Esophagus squamous epithelium (tissue), 5 donors: Measurements from ENCODE around the gene MRPL37. TPM values are rescaled to one million over a fixed set of nuclear protein-coding genes. Genes with fewer than 3 reads are reported as not detected.
"Not testable (repeated sequence)": the region's sequence is repeated elsewhere in the genome, so short reads cannot be mapped to it uniquely, and the experiment has no call there.

Experiments used
- DNase-seq: peaks from one replicate; lab custom pipeline; 2025; lab: John Stamatoyannopoulos, UW
- H3K27ac ChIP-seq, 4 donors: fragments of 200-600 bp; sonication (generic); one replicate each; pipeline ENCODE4 v1.5.1; 2016 to 2019; ENCODE audit warnings: mild to moderate bottlenecking in 1 of 4
- H3K27me3 ChIP-seq, 4 donors: fragments of 200-600 bp; sonication (generic); 1 replicate in 3 of 4; 2 replicates in 1 of 4; pipeline versions ENCODE4 v1.5.1 to v1.6.0; 2017 to 2021; ENCODE audit warnings: antibody characterized with exemption in 1 of 4
- H3K36me3 ChIP-seq, 3 donors: fragments of 200-600 bp; sonication (generic); one replicate each; pipeline ENCODE4 v1.5.1; 2016 to 2019
- H3K4me1 ChIP-seq, 3 donors: fragments of 200-600 bp; sonication (generic); one replicate each; pipeline ENCODE4 v1.5.1; 2017 to 2019
- H3K4me3 ChIP-seq, 4 donors: fragments of 200-600 bp; sonication (generic); 1 replicate in 3 of 4; 2 replicates in 1 of 4; pipeline ENCODE4 v1.5.1; 2016 to 2019; ENCODE audit warnings: mild to moderate bottlenecking in 2 of 4, moderate library complexity in 1 of 4
- H3K9me3 ChIP-seq, 3 donors: fragments of 200-600 bp; sonication (generic); one replicate each; pipeline ENCODE4 v1.5.1; 2016 to 2019
- CTCF ChIP-seq, 6 experiments: fragments of 450-650 bp in 4 of 6; fragments of 200-600 bp in 2 of 6; sonication (generic) in 2 of 6; IDR thresholded peaks; one replicate each; pipeline ENCODE4 v1.5.1; 2016 to 2019; ENCODE audit warnings: antibody characterized with exemption in 6 of 6, mild to moderate bottlenecking in 4 of 6, moderate library complexity in 4 of 6
- POLR2A ChIP-seq, 4 donors: fragments of 450-650 bp; IDR thresholded peaks; one replicate each; pipeline ENCODE4 v1.6.1; 2017; ENCODE audit warnings: antibody characterized with exemption in 4 of 4, mild to moderate bottlenecking in 4 of 4, moderate library complexity in 3 of 4
- WGBS, 2 donors: methylation state at CpG; one replicate each; pipeline ENCODE4 v1.1.5; 2018; 5-methylcytosine and 5-hydroxymethylcytosine counted together
- intact Hi-C: fragments of 100-400 bp; cut with DNase I; formaldehyde crosslinking; loops from one replicate; pipeline ENCODE4 v1.15.0; 2022
- total RNA-seq, 4 donors: library from RNA; depleted of rRNA; stranded (reverse); fragments of >200 nt; gene quantifications; one replicate each; pipeline ENCODE4 v1.1.0, GENCODE V29; 2016
- donor health status: DM: yes; HTN: yes; CAD: no.

The MRPL37 gene
- total RNA-seq, 4 donors from 2014 or later: 63.1 to 101 (median 79.3) TPM

- H3K36me3 ChIP-seq: peaks cover 5 to 73% (median 30%) of the 10 kb centered on the region in 3 donors
- intact Hi-C loops: no loop called here
Measured at GRCh38 chr1:54204199-54204598, 4.2 kb downstream of the MRPL37 start.

GRCh38 chr1:54207287-54207686 is 7.3 kb downstream of the MRPL37 start:
- Histone ChIP-seq H3K27ac (no peak overlapping the region), H3K9me3 (no peaks in the 10 kb centered on the region), H3K4me3 (no peak overlapping the region), H3K36me3 (peaks cover 8 to 98% (median 52%) of the 10 kb centered on the region in 3 donors), H3K4me1 (peaks cover 0 to 9% (median 0%) of the 10 kb centered on the region in 3 donors), H3K27me3 (no peaks in the 10 kb centered on the region)
- WGBS, 2 donors: 60 to 71% methylated on average over 1 of the region's 1 CpG
- intact Hi-C loops: no loop called here
- TF ChIP-seq CTCF (IDR thresholded peaks at IDR 0.05) (no peak), POLR2A (IDR thresholded peaks at IDR 0.05) (no peak)
- no peak for DNase-seq

More at GRCh38 chr1:54204199-54204598, 4.2 kb downstream of the MRPL37 start:
- H3K9me3 ChIP-seq: no peaks in the 10 kb centered on the region
- 76 to 83% methylated on average over 7 of the region's 7 CpGs for WGBS, 2 donors
- H3K27me3 ChIP-seq: no peaks in the 10 kb centered on the region
- DNase-seq: no peak
- H3K4me1 ChIP-seq: peaks cover 14 to 33% (median 14%) of the 10 kb centered on the region in 3 donors
- H3K4me3 ChIP-seq: no peak overlapping the region
- no peak overlapping the region for H3K27ac ChIP-seq
- TF ChIP-seq POLR2A (IDR thresholded peaks at IDR 0.05) (no peak), CTCF (IDR thresholded peaks at IDR 0.05) (no peak)

GRCh38 chr1:54207896-54208295 is 7.9 kb downstream of the MRPL37 start:
- H3K9me3 ChIP-seq, H3K27ac ChIP-seq, DNase-seq, H3K4me3 ChIP-seq, intact Hi-C loops, H3K27me3 ChIP-seq, H3K4me1 ChIP-seq: not testable (repeated sequence)
- WGBS, 2 donors: 46 to 54% methylated on average over 4 of the region's 4 CpGs
- peaks cover 14 to 98% (median 58%) of the 10 kb centered on the region in 3 donors for H3K36me3 ChIP-seq

- Histone ChIP-seq H3K36me3 (peaks cover 20 to 100% (median 76%) of the 10 kb centered on the region in 3 donors), H3K4me1 (no peaks in the 10 kb centered on the region), H3K27me3 (no peaks in the 10 kb centered on the region), H3K9me3 (no peaks in the 10 kb centered on the region), H3K4me3 (no peak overlapping the region), H3K27ac (no peak overlapping the region)
- WGBS, 2 donors: 67% methylated on average over 1 of the region's 1 CpG; no CpG with 5 or more reads in 1 of the 2 donors
- TF ChIP-seq POLR2A (IDR thresholded peaks at IDR 0.05) (no peak), CTCF (IDR thresholded peaks at IDR 0.05) (no peak)
- DNase-seq: no peak
- intact Hi-C loops: no loop called here
Measured at GRCh38 chr1:54212872-54213271, 12.9 kb downstream of the MRPL37 start.

GRCh38 chr1:54215523-54215922 is 15.6 kb downstream of the MRPL37 start:
- Histone ChIP-seq H3K4me1 (peaks cover 11 to 26% (median 16%) of the 10 kb centered on the region in 3 donors), H3K27me3 (no peaks in the 10 kb centered on the region), H3K36me3 (peaks cover 20 to 95% (median 68%) of the 10 kb centered on the region in 3 donors), H3K27ac (no peak overlapping the region), H3K9me3 (no peaks in the 10 kb centered on the region), H3K4me3 (no peak overlapping the region)
- TF ChIP-seq CTCF (IDR thresholded peaks at IDR 0.05) (no peak), POLR2A (IDR thresholded peaks at IDR 0.05) (no peak)
- 90 to 97% methylated on average over 9 of the region's 9 CpGs for WGBS, 2 donors
- intact Hi-C loops: no loop called here
- no peak for DNase-seq
